Activated naive CD8-positive, alpha-beta T cell (primary cell): ENCODE results near the gene POLR1E.
A peak's percentile ranks its signal among the peaks of the same experiment; 100 is the strongest.
"Not testable (repeated sequence)": the region's sequence is repeated elsewhere in the genome, so short reads cannot be mapped to it uniquely, and the experiment has no call there.

Experiments
- H3K27ac Mint-ChIP-seq: one replicate; pipeline ENCODE4 v1.8.0; 2021; ENCODE audit warnings: mixed read lengths
- H3K27me3 Mint-ChIP-seq: one replicate; pipeline ENCODE4 v1.8.0; 2021; ENCODE audit warnings: mixed read lengths
- H3K36me3 Mint-ChIP-seq: one replicate; pipeline ENCODE4 v1.8.0; 2021; ENCODE audit warnings: mixed read lengths
- H3K4me1 Mint-ChIP-seq: one replicate; pipeline ENCODE4 v1.8.0; 2021; ENCODE audit warnings: low read depth, mixed read lengths
- H3K4me3 Mint-ChIP-seq: one replicate; pipeline ENCODE4 v1.8.0; 2021; ENCODE audit warnings: mild to moderate bottlenecking, mixed read lengths
- H3K9me3 Mint-ChIP-seq: one replicate; pipeline ENCODE4 v1.8.0; 2021; ENCODE audit warnings: low read depth, mixed read lengths

The POLR1E gene

DNA sequence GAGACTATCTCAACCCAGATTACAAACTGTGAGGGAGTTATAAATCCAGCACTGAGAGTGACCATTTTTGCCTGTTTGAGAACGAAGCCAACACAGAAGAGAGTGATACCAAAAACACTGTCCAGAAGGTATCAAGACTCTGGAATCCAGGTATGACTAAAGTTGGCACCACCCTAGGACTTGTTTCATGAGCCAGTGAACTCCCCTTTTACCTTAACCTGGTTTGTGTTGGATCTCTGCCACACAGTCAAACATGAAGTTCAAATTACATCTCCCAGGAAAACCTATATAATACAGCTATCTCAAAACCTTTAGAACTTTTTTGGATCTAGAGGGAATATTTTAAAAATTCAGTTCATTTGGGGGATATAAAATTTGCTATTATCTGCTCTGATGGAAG is 31.9 kb upstream of the POLR1E start:
- Mint-ChIP-seq H3K27me3 (no peaks in the 10 kb centered on the region), H3K27ac (no peak overlapping the region), H3K4me3 (no peak overlapping the region), H3K36me3 (peaks cover 11% of the 10 kb centered on the region), H3K4me1 (peaks cover 62% of the 10 kb centered on the region), H3K9me3 (no peaks in the 10 kb centered on the region)

DNA sequence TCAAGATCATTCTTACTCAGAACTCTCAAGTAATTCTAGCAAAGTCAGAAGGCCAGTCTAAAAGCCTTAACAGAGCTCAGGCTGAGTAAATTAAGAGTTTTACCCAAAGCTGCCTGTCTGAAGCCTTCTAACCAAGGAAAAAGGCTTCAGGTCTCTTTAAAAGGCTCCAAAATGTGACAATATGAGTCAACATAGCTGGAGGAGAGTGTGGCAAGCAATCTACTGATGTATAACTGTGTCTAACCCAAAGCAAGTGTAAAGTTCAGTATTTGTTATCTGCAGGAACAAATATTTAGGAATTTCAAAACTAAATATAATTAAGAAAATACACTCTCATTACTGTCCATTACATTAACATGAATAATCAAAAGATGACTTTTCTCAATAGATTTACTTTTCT is 31.5 kb upstream of the POLR1E start:
- Mint-ChIP-seq H3K27me3 (no peaks in the 10 kb centered on the region), H3K9me3 (no peaks in the 10 kb centered on the region), H3K36me3 (peaks cover 11% of the 10 kb centered on the region), H3K4me3 (no peak overlapping the region), H3K4me1 (peaks cover 63% of the 10 kb centered on the region), H3K27ac (no peak overlapping the region)

DNA sequence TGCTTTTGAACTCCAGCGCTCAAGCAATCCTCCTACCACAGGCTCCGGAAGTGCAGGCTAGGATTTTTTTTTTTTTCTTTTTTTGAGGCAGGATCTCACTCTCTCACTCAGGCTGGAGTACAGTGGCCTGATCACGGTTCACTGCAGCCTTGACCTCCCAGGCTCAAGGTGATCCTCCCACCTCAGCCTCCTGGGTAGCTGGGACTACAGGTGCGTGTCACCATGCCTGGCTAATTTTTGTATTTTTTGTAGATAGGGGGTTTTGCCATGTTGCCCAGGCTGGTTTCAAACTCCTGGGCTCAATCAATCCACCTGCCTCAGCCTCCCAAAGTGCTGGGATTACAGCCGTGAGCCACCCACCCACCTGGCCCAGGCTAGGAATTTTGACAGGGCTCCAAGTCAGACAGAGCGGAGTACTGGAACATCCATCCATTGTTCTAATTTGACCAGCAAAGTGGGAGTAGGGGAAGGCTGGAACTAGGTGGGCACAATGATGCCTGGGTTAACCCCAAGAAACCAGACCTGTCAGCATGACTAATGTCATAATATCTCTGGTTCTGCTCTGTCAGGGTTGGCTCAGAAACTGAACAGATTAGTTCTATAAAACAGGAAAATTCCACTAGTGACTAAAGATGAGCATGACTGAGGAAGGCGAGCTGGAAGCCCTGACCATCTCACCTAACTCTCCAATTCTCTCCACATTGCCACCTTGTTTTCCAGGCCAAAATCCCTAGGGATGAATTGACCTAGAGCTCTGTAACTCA is 29.7 kb upstream of the POLR1E start:
- H3K4me3 Mint-ChIP-seq = no peak overlapping the region
- H3K4me1 Mint-ChIP-seq = peaks cover 68% of the 10 kb centered on the region
- H3K27me3 Mint-ChIP-seq = no peaks in the 10 kb centered on the region
- peaks cover 5% of the 10 kb centered on the region for H3K36me3 Mint-ChIP-seq
- no peak overlapping the region for H3K27ac Mint-ChIP-seq
- no peaks in the 10 kb centered on the region for H3K9me3 Mint-ChIP-seq

DNA sequence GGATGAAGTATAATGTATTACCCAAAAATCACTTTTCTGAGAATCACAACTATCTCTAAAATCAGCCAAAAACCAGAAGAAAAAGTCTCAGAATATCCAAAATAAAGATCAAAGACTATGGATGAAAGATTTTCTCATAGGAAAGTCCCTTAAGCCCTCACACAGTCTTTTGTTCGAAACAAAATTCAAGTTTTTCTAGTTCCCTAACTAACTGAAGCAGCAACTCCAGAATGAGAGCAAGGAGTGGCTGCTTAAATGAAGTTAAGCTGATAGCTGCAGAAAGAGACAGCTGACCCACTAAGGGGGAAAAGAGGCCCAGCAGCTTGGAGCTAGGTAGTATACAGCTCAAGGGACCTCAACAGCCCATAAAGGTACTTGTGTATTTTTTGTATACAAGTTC is 28.9 kb upstream of the POLR1E start:
- H3K27me3 Mint-ChIP-seq = no peaks in the 10 kb centered on the region
- H3K4me1 Mint-ChIP-seq = peaks cover 66% of the 10 kb centered on the region
- peak overlapping the region; percentile 69 for H3K27ac Mint-ChIP-seq
- peaks cover 5% of the 10 kb centered on the region for H3K36me3 Mint-ChIP-seq
- H3K4me3 Mint-ChIP-seq = no peak overlapping the region
- H3K9me3 Mint-ChIP-seq = no peaks in the 10 kb centered on the region

DNA sequence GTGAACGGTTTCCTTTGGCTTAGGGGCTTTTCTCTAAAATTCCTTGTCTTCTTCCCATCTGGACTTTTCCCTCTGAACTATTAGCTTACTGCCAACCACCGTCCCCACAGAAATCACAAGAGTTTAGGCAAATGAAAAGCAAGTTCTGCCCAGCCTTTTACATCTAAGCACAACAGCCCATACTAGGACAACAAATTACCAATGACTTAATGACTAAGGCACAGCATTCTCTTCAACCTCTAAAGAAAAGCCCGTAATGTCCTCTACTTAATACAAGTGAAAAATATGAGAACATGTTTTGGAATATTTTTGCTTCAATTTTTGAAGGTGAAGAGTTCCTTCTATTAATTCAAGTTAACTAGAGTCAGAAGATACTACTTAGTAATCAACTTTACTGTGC is 21.7 kb upstream of the POLR1E start:
- Mint-ChIP-seq H3K36me3 (peaks cover 5% of the 10 kb centered on the region), H3K27ac (peak overlapping the region; percentile 96), H3K4me1 (peaks cover 44% of the 10 kb centered on the region), H3K27me3 (no peaks in the 10 kb centered on the region), H3K9me3 (no peaks in the 10 kb centered on the region), H3K4me3 (peak overlapping the region; percentile 95)

DNA sequence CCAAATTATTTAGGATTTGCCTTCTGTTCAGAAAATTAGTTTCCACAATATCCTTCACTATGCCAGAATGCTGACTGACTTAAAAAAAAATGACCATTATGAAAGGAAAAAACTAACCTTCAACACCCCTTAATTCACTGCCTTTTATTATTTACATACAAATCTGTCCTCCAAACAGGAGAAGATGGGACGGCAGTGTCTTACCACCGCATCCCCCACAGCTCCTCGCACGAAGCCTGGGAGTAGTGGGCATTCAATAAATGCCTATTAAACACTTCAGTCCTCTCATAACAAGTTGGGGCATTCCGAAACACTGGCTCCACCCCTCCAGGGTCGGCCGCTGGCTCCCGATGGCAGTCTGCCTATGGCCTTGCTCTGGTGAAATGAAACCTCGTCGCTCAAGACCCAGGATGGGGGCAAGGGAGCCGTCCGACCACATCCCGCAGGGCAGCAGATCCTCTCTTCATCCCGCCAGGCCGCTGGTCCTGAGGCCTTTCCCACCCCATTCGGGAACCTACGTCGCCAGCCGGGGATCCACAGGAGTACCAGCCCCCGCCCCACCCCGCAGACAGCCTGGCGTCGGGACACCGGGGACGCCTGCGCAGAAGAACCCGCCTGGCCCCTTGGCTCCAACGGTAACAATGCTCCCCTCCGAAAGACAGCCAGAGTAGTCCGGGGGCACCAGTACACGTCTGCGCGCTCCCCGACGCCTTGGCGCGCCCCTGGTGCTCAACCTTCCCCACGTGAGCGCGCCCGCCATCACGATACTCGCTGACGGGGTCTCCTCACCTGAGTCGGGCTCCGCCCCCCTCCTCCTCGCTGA is 21.1 kb upstream of the POLR1E start:
- Mint-ChIP-seq H3K9me3 (no peaks in the 10 kb centered on the region), H3K4me1 (peaks cover 42% of the 10 kb centered on the region), H3K4me3 (peak overlapping the region; percentile 95), H3K27ac (peak overlapping the region; percentile 96), H3K27me3 (no peaks in the 10 kb centered on the region), H3K36me3 (peaks cover 5% of the 10 kb centered on the region)

DNA sequence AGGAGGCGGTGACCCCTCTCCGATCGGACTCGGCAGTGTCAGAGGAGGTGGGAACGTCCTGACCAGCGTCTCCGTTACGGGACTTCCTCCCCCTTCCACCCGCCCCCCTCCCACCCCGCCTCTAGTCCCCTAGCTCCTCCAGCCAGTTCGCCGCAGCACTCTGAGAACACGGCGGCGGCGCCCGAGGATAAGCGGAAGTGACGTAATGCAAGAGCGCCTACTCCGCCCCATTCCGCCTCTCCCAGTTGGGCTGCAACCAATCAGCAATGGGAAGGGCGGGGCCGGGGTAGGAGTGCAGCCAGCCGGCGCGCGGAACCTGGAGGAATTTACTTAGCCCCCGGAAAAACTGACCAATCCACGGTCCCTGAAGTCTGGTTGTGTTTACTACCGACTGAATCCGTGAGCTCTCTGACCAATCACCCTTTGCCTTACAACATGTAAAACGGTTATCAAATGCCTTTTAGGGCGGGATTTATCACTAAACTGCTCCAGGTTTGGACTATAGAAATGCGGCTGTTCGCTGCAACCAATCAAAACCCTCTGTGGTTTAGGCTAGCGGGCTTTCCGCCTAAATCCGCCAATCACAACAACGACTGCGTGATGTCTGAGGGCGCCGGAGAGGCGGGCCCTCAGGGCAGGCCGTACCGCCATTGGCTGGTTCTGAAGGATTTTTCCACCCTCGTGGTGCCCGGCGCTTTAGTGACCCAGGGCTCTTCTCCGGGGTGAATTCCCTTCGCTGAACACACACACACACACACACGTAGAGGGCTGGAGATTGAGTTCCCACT is 20.3 kb upstream of the POLR1E start, which contains the start of gene ZBTB5:
TSS of gene ZBTB5 (minus strand) at position 202 of the 788 bp plus-strand sequence. CDS start 22,899 bp downstream, outside the sequence.
- no peaks in the 10 kb centered on the region for H3K27me3 Mint-ChIP-seq
- H3K4me1 Mint-ChIP-seq = peaks cover 42% of the 10 kb centered on the region
- H3K36me3 Mint-ChIP-seq = peaks cover 5% of the 10 kb centered on the region
- H3K4me3 Mint-ChIP-seq = peak within 1 kb of the TSS; percentile 95
- H3K27ac Mint-ChIP-seq = peak within 1 kb of the TSS; percentile 96
- H3K9me3 Mint-ChIP-seq = no peaks in the 10 kb centered on the region

DNA sequence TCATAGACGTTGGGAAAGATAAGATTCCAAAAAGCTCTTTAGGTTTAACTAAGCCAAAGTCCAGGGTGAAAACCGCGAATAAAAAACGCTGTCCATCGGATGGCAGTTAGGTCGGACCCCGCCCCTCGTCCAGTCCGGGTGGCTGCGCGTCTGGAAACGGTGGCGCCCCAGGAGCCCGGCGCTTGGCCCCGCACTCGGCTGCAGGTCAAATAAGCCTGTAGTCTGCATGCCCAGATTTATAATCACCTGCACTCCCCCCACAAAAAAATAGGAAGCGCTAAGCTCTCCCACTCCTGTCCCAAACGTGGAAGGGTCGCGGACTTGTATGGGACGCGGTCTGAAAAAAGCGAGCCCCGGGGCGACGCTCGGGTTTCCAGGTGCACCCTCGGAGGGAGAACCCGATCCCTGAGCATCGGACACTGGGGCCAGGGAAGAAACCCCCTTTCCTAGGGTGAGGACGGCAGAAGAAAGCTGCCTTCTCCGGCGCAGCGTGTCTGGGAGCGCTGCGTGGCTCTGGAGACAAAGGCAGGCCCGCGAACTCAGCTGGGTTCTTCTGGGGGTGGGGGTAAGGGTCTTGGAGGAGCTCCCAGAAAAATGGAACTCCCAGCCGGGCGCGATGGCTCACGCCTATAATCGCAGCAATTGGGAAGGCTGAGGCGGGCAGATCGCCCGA is 19.6 kb upstream of the POLR1E start:
- Mint-ChIP-seq H3K9me3 (no peaks in the 10 kb centered on the region), H3K27ac (peak overlapping the region; percentile 96), H3K27me3 (no peaks in the 10 kb centered on the region), H3K36me3 (peaks cover 5% of the 10 kb centered on the region), H3K4me3 (peak overlapping the region; percentile 95), H3K4me1 (peaks cover 37% of the 10 kb centered on the region)

DNA sequence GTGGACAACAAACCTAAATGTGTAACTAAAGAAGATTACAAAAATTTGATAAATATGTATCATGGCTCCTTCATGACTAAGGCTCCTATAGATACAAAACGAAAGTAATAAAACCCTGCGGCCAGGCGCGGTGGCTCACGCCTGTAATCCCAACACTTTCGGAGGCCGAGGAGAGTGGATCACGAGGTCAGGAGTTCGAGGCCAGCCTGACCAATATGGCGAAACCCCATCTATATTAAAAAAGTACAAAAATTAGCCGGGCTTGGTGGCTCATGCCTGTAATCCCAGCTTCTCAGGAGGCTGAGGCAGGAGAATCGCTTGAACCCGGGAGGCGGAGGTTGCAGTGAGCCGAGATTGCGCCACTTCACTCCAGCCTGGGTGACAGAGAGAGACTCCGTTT is 18.2 kb upstream of the POLR1E start:
- peaks cover 38% of the 10 kb centered on the region for H3K4me1 Mint-ChIP-seq
- H3K9me3 Mint-ChIP-seq, H3K27ac Mint-ChIP-seq, H3K27me3 Mint-ChIP-seq, H3K36me3 Mint-ChIP-seq, H3K4me3 Mint-ChIP-seq: not testable (repeated sequence)

DNA sequence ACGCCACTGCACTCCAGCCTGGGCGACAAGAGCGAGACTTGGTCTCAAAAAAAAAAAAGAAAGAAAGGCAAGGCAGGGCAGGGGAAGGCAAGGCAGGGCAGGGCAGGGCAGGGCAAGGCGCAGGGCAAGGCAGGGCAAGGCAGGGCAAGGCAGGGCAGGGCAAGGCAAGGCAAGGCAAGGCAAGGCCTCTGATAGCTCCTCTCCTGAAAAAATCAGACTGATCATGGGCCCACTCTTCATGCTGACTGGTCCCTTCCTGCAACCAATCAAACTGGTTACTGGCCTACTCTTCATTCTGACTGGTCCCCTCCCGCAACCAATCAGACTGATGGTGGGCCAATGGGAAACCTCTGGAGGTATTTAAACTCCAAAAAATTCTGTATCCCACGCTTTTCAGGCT is 17.1 kb upstream of the POLR1E start:
- Mint-ChIP-seq H3K4me1 (peaks cover 27% of the 10 kb centered on the region), H3K9me3 (no peaks in the 10 kb centered on the region), H3K27me3 (no peaks in the 10 kb centered on the region), H3K36me3 (peaks cover 2% of the 10 kb centered on the region), H3K27ac (no peak overlapping the region), H3K4me3 (no peak overlapping the region)

DNA sequence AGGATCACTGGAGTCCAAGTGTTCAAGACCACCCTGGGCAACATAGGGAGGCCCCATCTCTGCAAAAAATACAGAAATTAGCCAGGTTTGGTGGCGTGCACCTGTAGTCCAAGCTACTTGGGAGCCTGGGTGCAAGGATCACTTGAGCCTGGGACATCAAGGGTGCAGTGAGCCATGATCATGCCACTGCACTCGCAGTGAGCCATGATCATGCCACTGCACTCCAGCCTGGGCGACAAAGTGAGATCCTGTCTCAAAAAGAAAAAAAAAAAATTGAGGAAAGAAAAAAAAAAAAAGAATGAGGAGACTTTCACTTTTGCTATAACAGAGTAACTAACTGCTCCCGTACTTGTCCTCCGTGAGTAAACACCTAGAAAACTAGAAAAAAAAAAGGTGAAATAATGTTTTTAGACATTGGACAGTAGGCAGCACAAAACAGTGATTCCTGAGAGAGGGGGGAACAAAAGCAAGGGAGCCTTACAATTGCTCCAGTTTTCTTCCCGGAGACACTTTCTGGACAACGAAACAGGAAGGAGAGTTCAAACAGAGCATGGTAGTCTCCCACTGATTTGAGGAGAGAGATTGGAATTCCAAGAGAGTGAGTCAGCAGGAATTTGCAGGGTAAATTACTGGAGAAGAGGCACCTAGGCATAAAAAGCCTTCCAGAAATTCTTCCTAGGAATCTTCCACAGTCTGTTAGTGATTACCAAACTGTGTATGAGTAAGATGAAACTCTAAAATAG is 13.6 kb upstream of the POLR1E start:
- peak overlapping the region; percentile 81 for H3K4me3 Mint-ChIP-seq
- peak overlapping the region; percentile 68 for H3K27ac Mint-ChIP-seq
- peaks cover 5% of the 10 kb centered on the region for H3K27me3 Mint-ChIP-seq
- peaks cover 9% of the 10 kb centered on the region for H3K4me1 Mint-ChIP-seq
- H3K36me3 Mint-ChIP-seq = peaks cover 7% of the 10 kb centered on the region
- no peaks in the 10 kb centered on the region for H3K9me3 Mint-ChIP-seq

DNA sequence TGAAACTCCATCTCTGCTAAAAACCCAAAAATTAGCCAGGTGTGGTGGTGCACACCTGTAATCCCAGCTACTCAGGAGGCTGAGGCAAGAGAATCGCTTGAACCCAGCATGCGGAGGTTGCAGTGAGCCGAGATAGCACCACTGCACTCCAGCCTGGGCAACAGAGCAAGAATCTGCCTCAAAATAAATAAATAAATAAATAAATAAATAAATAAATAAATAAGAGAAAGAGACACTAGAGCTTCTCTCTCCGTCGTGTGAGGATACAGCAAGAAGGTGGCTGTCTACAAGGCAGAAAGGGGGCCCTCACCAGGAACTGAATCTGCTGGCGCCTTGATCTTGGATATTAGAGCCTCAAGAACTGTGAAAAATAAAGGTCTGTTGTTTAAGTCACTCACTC is 11.8 kb upstream of the POLR1E start:
- H3K27me3 Mint-ChIP-seq = peaks cover 13% of the 10 kb centered on the region
- not testable (repeated sequence) for H3K27ac Mint-ChIP-seq, H3K4me1 Mint-ChIP-seq, H3K9me3 Mint-ChIP-seq, H3K4me3 Mint-ChIP-seq, H3K36me3 Mint-ChIP-seq

DNA sequence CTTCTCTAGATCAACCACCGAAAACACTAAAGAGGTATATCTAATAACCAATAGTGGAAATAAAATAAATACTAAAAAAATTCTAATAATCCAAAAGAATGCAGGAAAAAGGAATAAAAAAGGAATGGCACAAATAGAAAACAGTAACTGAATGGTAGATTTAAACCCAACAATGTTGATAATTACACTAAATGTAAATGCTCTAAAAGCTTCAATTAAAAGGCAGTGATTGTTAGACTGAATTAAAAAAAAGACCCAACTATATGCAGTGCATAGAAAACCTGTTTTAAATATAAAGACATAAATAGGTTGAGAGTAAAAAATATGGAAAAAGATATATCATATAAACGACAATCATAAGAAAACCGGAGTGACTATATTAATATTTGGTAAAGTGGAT is 11.3 kb upstream of the POLR1E start:
- Mint-ChIP-seq H3K4me3 (no peak overlapping the region), H3K9me3 (no peaks in the 10 kb centered on the region), H3K27ac (no peak overlapping the region), H3K36me3 (peaks cover 7% of the 10 kb centered on the region), H3K4me1 (peaks cover 9% of the 10 kb centered on the region), H3K27me3 (peaks cover 15% of the 10 kb centered on the region)

DNA sequence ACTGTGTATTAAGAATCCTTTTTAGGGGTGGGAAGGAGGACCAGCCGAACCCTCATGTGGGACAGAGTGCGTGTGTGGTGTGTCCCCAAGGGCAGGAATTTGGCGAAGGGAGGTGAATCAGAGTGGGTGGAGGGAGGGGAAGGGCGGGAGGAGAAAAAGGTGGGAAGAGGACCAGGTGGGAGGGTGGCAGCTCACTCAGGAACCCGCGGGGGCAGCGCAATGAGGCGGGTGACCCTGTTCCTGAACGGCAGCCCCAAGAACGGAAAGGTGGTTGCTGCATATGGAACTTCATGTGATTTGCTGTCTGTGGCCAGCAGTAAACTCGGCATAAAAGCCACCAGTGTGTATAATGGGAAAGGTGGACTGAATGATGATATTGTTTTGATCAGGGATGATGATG is 8.8 kb upstream of the POLR1E start:
- Mint-ChIP-seq H3K4me1 (peaks cover 6% of the 10 kb centered on the region), H3K9me3 (no peaks in the 10 kb centered on the region), H3K27ac (no peak overlapping the region), H3K27me3 (peaks cover 21% of the 10 kb centered on the region), H3K36me3 (peaks cover 7% of the 10 kb centered on the region), H3K4me3 (no peak overlapping the region)
